ENCODE measurements around the gene MYO5B. TPM values are rescaled to one million over a fixed set of nuclear protein-coding genes. Genes with fewer than 3 reads are reported as not detected.
"Not testable (repeated sequence)": the region's sequence is repeated elsewhere in the genome, so short reads cannot be mapped to it uniquely, and the experiment has no call there.

MYO5B gene
- total RNA-seq, 2 experiments from 2014 or later: 0.78 TPM; not detected in 1

DNA sequence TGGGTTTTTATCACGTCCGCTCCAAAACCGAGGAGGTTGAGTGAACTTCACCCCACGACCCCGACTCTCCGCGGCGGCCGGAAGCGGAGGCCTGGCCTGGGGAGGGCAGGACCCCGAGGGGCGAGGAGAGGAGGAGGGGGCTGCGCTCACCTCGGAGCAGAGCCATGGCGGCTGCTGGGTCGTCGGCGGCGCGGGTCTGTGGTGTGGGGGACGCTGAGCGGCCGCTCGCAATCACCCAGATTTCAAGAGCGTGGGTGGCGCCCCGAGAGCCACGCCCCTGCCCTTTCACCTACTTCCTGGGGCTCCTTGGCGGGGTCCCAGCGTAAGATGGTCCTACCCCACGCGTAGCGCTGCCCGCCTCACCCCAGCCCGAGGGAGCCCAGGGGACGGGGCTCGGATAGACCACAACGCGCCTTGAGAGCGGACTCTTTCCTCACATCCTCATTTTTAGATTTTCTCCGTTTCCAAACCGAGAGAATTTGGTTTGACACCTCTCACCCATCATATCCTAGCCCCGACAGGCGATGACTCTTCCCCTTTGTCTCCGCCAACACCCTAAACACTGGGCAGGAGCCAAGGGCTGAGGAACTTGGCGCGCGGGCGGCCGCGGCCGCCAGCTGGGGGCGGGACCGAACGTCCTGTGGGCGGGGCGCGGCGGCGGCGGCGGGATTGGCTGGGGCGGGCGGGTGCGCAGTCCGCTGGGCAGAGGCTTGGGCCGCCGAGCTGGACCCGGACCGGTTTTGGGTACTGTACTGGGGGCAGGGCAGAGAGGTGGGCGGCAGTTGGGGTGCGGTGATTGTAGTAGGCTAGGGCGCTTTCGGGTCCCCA, 381.4 kb downstream of the MYO5B start, which contains the start of gene ACAA2:
TSS of gene ACAA2 (minus strand) at position 215 of the 828 bp plus-strand sequence. CDS start at position 166, 49 bp downstream.
- H3K4me1 Mint-ChIP-seq: peaks cover 48% of the 10 kb centered on the region
- no peaks in the 10 kb centered on the region for H3K27me3 Mint-ChIP-seq

DNA sequence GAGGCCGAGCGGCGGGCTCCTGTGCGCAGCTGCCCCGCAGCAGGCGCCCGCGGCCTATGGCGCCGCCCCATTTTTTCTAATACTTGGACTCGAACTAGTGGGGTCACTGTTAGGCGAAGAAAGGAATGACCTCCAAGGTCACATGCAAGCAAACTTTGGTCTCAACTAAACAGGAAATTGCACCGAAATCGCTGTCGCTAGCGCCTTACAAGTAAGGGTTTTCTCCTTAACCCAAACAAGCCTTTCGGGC, 382.0 kb downstream of the MYO5B start:
- Mint-ChIP-seq H3K36me3 (peaks cover 42% of the 10 kb centered on the region), H3K27me3 (no peaks in the 10 kb centered on the region), H3K4me1 (peaks cover 42% of the 10 kb centered on the region), H3K4me3 (peak overlapping the region; percentile 99), H3K27ac (peak overlapping the region; percentile 99), H3K9me3 (peaks cover 10% of the 10 kb centered on the region)
- DNase-seq: peak; percentile 24

More for the DNA sequence above, 381.4 kb downstream of the MYO5B start, which contains the start of gene ACAA2:
- peak; percentile 87 for DNase-seq
- peak within 1 kb of the TSS; percentile 99 for H3K4me3 Mint-ChIP-seq
- H3K9me3 Mint-ChIP-seq: peaks cover 7% of the 10 kb centered on the region
- H3K36me3 Mint-ChIP-seq: peaks cover 42% of the 10 kb centered on the region
- H3K27ac Mint-ChIP-seq: peak within 1 kb of the TSS; percentile 99

DNA sequence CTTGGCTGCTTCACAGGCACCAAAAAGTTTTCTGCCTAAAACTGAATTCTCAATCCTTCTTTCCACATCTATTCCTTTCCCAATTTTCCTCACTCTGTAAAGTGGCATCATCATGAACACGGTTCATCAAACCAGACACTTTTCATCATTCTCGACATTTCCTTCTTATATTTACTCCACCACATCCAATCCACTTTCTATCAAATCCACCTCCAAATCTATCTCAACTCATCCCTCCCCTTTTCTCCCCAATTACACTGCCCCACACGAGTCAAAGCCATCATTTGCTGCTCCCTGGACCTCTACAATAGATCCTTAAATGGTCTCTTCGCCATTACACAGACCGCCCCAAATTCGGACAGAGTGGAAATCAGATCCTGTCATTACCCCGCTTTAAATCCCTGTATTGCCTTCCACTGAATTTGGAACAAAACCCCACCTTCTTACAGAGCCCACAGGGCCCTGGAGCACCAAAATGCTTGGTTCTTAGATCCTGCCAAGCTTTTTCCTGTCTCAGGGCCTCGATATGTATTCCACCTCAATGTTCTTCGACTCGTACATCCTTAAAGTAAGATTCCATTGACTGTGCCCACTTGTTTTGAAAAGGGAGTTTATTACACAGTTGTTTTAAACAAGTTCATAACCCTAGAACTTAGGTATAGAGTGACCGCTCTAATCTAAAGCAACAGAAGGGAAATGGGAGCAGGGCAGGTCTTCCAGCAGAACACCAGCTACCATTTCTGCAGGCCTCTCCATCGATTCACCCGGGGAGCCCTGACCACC, 382.5 kb downstream of the MYO5B start:
- peaks cover 41% of the 10 kb centered on the region for H3K36me3 Mint-ChIP-seq
- DNase-seq: no peak
- peak overlapping the region; percentile 99 for H3K4me3 Mint-ChIP-seq
- peaks cover 38% of the 10 kb centered on the region for H3K4me1 Mint-ChIP-seq
- no peaks in the 10 kb centered on the region for H3K27me3 Mint-ChIP-seq
- peaks cover 10% of the 10 kb centered on the region for H3K9me3 Mint-ChIP-seq
- H3K27ac Mint-ChIP-seq: peak overlapping the region; percentile 99

DNA sequence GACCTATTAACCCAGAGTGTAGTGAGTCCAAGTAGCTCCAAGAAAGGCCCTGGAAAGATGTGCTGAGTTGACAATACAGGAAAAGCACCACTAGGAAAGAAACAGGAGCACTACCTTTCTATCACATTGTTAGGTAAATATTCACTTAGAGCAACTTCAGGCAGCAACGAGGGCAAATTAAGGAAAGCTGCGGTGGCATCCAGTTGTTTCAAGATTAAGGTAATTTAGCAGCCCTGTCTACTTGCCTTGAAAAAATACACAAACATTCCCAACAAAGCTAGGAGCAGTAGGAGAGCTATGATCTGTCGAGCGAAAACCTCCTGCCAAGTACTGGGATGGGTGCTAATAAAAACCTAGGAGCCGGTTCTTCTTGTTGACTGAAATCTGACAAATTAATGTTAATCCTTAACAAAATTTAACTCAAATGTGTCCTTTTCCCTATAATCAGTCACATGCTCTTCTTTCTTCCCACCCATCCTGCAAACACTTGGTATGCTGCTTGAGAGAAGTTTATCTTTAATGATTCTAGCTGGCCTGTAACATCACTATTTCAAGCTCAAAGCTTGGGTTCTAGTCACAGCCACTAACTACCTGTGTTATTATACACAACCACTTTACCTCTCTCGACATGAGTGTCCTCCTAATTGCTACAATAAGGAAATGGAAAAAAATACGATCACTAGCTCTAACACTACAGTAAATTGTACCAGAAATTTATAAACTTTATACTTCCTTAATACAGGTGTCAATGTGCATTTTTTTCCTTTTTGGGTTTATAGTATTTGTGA, 383.6 kb downstream of the MYO5B start:
- Mint-ChIP-seq H3K4me1 (peaks cover 33% of the 10 kb centered on the region), H3K4me3 (peak overlapping the region; percentile 2), H3K36me3 (peaks cover 43% of the 10 kb centered on the region), H3K27ac (no peak overlapping the region), H3K9me3 (peaks cover 10% of the 10 kb centered on the region), H3K27me3 (no peaks in the 10 kb centered on the region)
- DNase-seq: no peak

- H3K4me1 Mint-ChIP-seq: peaks cover 33% of the 10 kb centered on the region
- DNase-seq, H3K9me3 Mint-ChIP-seq, H3K4me3 Mint-ChIP-seq, H3K27me3 Mint-ChIP-seq, H3K27ac Mint-ChIP-seq: not testable (repeated sequence)
- H3K36me3 Mint-ChIP-seq: peaks cover 40% of the 10 kb centered on the region
Measured at GRCh38 chr18:49808553-49809191, 386.3 kb downstream of the MYO5B start.

DNA sequence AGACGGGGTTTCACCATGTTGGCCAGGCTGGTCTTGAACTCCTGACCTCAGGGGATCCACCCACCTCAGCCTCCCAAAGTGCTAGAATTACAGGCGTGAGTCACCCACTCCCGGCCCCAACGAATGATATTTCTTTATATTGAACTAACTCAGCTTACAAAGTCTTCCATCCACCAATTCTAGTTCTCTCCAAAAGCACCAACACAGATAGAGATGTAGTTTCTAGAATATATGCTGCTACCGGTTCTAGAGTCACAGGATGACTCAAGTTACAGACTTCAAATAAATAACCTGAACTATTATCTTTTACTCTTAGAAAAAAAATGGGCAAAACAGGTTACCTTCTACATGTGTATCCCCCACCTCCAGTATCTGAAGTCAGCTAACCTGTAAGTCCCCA, 390.9 kb downstream of the MYO5B start:
- H3K27ac Mint-ChIP-seq: no peak overlapping the region
- no peak for DNase-seq
- H3K27me3 Mint-ChIP-seq: no peaks in the 10 kb centered on the region
- H3K9me3 Mint-ChIP-seq: peaks cover 6% of the 10 kb centered on the region
- peaks cover 18% of the 10 kb centered on the region for H3K4me1 Mint-ChIP-seq
- H3K4me3 Mint-ChIP-seq: no peak overlapping the region
- peaks cover 39% of the 10 kb centered on the region for H3K36me3 Mint-ChIP-seq

GRCh38 chr18:49802623-49803022, 392.3 kb downstream of the MYO5B start:
- Mint-ChIP-seq H3K27ac (no peak overlapping the region), H3K4me1 (peaks cover 18% of the 10 kb centered on the region), H3K9me3 (no peaks in the 10 kb centered on the region)

GRCh38 chr18:49800491-49800890, 394.5 kb downstream of the MYO5B start:
- H3K27me3 Mint-ChIP-seq, H3K27ac Mint-ChIP-seq, H3K4me3 Mint-ChIP-seq, DNase-seq, H3K9me3 Mint-ChIP-seq: not testable (repeated sequence)
- peaks cover 29% of the 10 kb centered on the region for H3K4me1 Mint-ChIP-seq
- H3K36me3 Mint-ChIP-seq: peaks cover 29% of the 10 kb centered on the region

More at GRCh38 chr18:49802623-49803022, 392.3 kb downstream of the MYO5B start:
- H3K27me3 Mint-ChIP-seq: no peaks in the 10 kb centered on the region
- DNase-seq: no peak
- H3K4me3 Mint-ChIP-seq: no peak overlapping the region
- H3K36me3 Mint-ChIP-seq: peaks cover 32% of the 10 kb centered on the region

DNA sequence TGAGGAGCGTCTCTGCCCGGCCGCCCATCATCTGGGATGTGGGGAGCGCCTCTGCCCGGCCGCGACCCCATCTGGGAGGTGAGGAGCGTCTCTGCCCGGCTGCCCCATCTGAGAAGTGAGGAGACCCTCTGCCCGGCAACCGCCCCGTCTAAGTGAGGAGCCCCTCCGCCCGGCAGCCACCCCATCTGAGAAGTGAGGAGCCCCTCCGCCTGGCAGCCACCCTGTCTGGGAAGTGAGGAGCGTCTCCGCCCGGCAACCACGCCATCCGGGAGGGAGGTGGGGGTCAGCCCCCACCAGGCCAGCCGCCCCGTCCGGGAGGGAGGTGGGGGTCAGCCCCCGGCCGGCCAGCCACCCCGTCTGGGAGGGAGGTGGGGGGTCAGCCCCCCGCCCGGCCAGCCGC, 395.1 kb downstream of the MYO5B start:
- not testable (repeated sequence) for H3K9me3 Mint-ChIP-seq

GRCh38 chr18:49798001-49798400, 396.9 kb downstream of the MYO5B start:
- Mint-ChIP-seq H3K36me3 (peaks cover 30% of the 10 kb centered on the region), H3K4me3 (no peak overlapping the region), H3K4me1 (peaks cover 23% of the 10 kb centered on the region), H3K27ac (no peak overlapping the region), H3K27me3 (no peaks in the 10 kb centered on the region), H3K9me3 (no peaks in the 10 kb centered on the region)
- DNase-seq: no peak

More for the DNA sequence above, 395.1 kb downstream of the MYO5B start:
- not testable (repeated sequence) for H3K27ac Mint-ChIP-seq, H3K27me3 Mint-ChIP-seq, DNase-seq, H3K4me3 Mint-ChIP-seq
- Mint-ChIP-seq H3K36me3 (peaks cover 32% of the 10 kb centered on the region), H3K4me1 (peaks cover 31% of the 10 kb centered on the region)

DNA sequence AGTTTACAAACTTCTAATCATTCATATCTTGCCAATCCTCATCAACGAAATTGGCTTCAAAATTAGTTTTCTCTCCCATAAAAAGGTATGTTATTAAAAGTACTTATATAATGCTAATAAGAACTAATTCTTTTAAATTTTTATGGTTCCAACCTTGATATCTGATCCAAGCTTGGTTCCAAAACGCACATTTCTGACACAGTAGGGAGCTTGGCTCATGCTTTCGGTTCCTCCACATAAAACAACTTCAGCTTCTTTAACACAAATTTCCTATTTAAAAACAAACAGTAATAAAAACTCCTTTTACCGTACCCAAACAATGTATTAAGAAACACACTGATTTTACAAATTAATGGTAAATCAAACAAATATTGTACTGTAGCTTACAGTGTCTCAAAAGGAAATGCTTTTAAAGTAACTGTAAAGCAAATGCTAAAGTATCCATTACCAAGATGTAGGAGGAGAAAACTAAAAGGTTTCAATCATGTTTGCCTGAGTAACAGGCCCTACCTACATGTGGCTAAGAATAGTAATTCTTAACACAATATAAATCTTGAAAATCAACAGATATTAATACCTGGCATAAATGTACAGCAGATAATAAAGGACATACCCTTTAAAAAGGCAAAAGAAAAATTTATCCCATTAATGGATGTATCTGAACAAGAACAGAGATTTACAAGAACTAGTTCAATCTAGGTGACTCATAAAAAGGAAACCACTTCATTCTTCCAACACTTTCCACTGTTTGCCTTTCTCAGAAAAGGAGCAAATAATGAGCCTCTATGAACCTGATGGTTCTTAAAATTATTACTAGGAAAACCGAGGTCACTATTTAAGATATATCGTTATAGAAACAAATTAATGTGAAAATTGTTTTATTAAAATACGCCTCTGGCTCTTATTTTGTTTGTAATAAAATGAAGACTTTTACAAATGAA, 399.1 kb downstream of the MYO5B start:
- H3K9me3 Mint-ChIP-seq: no peaks in the 10 kb centered on the region
- H3K4me1 Mint-ChIP-seq: peaks cover 19% of the 10 kb centered on the region
- H3K27me3 Mint-ChIP-seq: no peaks in the 10 kb centered on the region
- no peak for DNase-seq
- H3K4me3 Mint-ChIP-seq: no peak overlapping the region
- peaks cover 28% of the 10 kb centered on the region for H3K36me3 Mint-ChIP-seq
- peak overlapping the region; percentile 49 for H3K27ac Mint-ChIP-seq

DNA sequence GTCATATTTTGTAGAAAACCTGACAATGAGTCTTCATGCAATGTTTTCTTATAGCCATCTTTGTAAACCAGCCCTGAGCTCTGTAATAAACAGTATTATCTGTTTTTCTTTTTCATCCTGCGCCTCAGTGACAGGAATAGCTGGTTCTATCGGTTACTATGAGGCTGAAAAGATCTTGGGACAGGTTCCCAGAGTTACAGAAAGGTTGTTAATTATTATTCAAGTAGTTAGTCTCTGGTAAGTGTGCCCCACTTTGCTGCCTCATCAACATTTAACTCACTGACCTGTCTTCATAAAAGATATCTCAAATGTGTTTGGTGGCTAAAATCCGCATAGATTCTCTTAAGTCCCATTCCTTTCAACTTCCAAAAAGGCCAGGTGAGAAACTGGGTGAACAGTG, 400.2 kb downstream of the MYO5B start:
- DNase-seq: no peak
- no peaks in the 10 kb centered on the region for H3K9me3 Mint-ChIP-seq
- peaks cover 24% of the 10 kb centered on the region for H3K4me1 Mint-ChIP-seq
- H3K27me3 Mint-ChIP-seq: no peaks in the 10 kb centered on the region
- H3K27ac Mint-ChIP-seq: no peak overlapping the region
- no peak overlapping the region for H3K4me3 Mint-ChIP-seq
- H3K36me3 Mint-ChIP-seq: peaks cover 34% of the 10 kb centered on the region

DNA sequence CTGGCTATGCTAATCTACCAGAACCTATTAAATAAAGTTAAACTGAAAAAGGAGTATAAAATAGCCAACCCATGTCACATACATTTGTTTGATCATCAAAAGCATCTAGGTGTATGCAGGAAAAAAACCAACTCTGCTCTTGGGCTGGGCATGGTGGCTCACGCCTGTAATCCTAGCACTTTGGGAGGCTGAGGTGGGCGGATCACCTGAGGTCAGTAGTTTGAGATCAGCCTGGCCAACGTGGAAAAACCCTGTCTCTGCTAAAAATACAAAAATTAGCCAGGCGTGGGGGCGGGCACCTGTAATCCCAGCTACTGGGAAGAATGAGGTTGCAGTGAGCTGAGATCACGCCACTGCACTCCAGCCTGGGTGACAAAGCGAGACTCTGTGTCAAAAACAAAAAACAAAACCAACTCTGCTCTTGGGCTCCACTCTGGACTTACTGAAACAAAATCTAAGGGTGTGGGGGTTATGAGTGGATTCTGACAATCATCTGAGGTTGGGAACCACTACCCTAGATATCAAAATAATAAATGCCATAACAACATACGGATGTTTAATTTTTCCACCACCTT, 405.3 kb downstream of the MYO5B start:
- peaks cover 43% of the 10 kb centered on the region for H3K36me3 Mint-ChIP-seq
- peak; percentile 13 for DNase-seq
- peaks cover 35% of the 10 kb centered on the region for H3K4me1 Mint-ChIP-seq
- not testable (repeated sequence) for H3K4me3 Mint-ChIP-seq, H3K9me3 Mint-ChIP-seq, H3K27me3 Mint-ChIP-seq, H3K27ac Mint-ChIP-seq

Data from activated naive CD8-positive, alpha-beta T cell treated with anti-CD3 and anti-CD28 coated beads for 36 hours (primary cell).